HepG2 (cell line): ENCODE measurements around the gene C6orf136. TPM values are rescaled to one million over a fixed set of nuclear protein-coding genes. Genes with fewer than 3 reads are reported as not detected.

Source experiments
- CEBPG ChIP-seq: IDR thresholded peaks from 2 replicates; pipeline ENCODE4 v1.6.1; 2016
- CHD4 ChIP-seq: fragments of 200-600 bp; sonication (generic); IDR thresholded peaks from 2 replicates; pipeline ENCODE4 v1.7.0; 2017; ENCODE audit warnings: mild to moderate bottlenecking, low read length, borderline replicate concordance
- RBAK ChIP-seq: sonication (generic); formaldehyde crosslinking; IDR thresholded peaks from 2 replicates; pipeline ENCODE4 v1.5.1; 2020; ENCODE audit warnings: mild to moderate bottlenecking, missing genetic modification reagents
- TP53 ChIP-seq: sonication (generic); formaldehyde crosslinking; conservative IDR thresholded peaks from 2 replicates; pipeline ENCODE4 v1.4.0; 2020; ENCODE audit warnings: missing genetic modification reagents
- ZIK1 ChIP-seq: sonication (generic); formaldehyde crosslinking; IDR thresholded peaks from 2 replicates; pipeline ENCODE4 v1.5.0; 2020; ENCODE audit warnings: mild to moderate bottlenecking, low read depth, missing genetic modification reagents, borderline replicate concordance
- ZNF354B ChIP-seq: sonication (generic); formaldehyde crosslinking; IDR thresholded peaks from 2 replicates; pipeline ENCODE4 v1.8.0; 2022; ENCODE audit warnings: mild to moderate bottlenecking, missing genetic modification reagents
- ZNF44 ChIP-seq: sonication (generic); formaldehyde crosslinking; IDR thresholded peaks from 2 replicates; pipeline ENCODE4 v1.5.1; 2020; ENCODE audit warnings: mild to moderate bottlenecking, missing genetic modification reagents
- ZNF660 ChIP-seq: sonication (generic); formaldehyde crosslinking; IDR thresholded peaks from 2 replicates; pipeline ENCODE4 v1.5.1; 2020; ENCODE audit warnings: mild to moderate bottlenecking, low read depth, missing genetic modification reagents, borderline replicate concordance
- ZNF670 ChIP-seq: sonication (generic); formaldehyde crosslinking; IDR thresholded peaks from 2 replicates; pipeline ENCODE4 v1.8.0; 2022; ENCODE audit warnings: mild to moderate bottlenecking, missing genetic modification reagents, borderline replicate concordance
- ZNF713 ChIP-seq: sonication (generic); formaldehyde crosslinking; IDR thresholded peaks from 2 replicates; pipeline ENCODE4 v1.4.0; 2020; ENCODE audit warnings: mild to moderate bottlenecking, missing genetic modification reagents
- polyA plus RNA-seq, 8 experiments: library from polyadenylated mRNA; depleted of rRNA in 3 of 8; stranded (reverse) in 7 of 8; unstranded in 1 of 8; fragments of >200 nt; fragmentation: Illumina TruSeq in 4 of 8; extraction: Trizol in 4 of 8; gene quantifications; 2 replicates each; pipeline versions ENCODE4 v1.2.1 to v1.2.3, GENCODE V29; 2011 to 2016; ENCODE audit warnings: low read depth in 4 of 8, missing spikeins in 1 of 8, mixed read lengths in 1 of 8; ENCODE audit not compliant: insufficient read depth in 1 of 8
- total RNA-seq, 5 experiments: library from RNA; depleted of rRNA; stranded (reverse); fragments of >200 nt; fragmentation: Illumina TruSeq; extraction: Trizol; gene quantifications; 2 replicates each; pipeline ENCODE4 v1.2.3, GENCODE V29; 2016; ENCODE audit warnings: low read depth in 1 of 5
- TF ChIP-seq, protein P1 (sequence below): sonication (generic); formaldehyde crosslinking; IDR thresholded peaks from 2 replicates; pipeline ENCODE4 v1.4.0; 2020; ENCODE audit warnings: low read depth, mild to moderate bottlenecking, missing genetic modification reagents

C6orf136 gene
- total and polyA plus RNA-seq, 2 of the 13 experiments (the other 11 are each of a cell fraction or from before 2014, with no cell fraction given): 12.0 to 26.2 TPM

- TF ChIP-seq RBAK (no peak), ZIK1 (CRISPR knock-in tag) (no peak), TP53 (no peak), ZNF660 (CRISPR knock-in tag) (no peak), ZNF354B (no peak), ZNF670 (CRISPR knock-in tag) (no peak), ZNF713 (CRISPR knock-in tag) (no peak), ZNF44 (CRISPR knock-in tag) (no peak), CEBPG (CRISPR knock-in tag) (no peak), CHD4 (no peak)
- TF ChIP-seq, protein P1, sequence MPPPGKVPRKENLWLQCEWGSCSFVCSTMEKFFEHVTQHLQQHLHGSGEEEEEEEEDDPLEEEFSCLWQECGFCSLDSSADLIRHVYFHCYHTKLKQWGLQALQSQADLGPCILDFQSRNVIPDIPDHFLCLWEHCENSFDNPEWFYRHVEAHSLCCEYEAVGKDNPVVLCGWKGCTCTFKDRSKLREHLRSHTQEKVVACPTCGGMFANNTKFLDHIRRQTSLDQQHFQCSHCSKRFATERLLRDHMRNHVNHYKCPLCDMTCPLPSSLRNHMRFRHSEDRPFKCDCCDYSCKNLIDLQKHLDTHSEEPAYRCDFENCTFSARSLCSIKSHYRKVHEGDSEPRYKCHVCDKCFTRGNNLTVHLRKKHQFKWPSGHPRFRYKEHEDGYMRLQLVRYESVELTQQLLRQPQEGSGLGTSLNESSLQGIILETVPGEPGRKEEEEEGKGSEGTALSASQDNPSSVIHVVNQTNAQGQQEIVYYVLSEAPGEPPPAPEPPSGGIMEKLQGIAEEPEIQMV: no peak
- TF ChIP-seq, all 625 proteins: peak for 19
Measured at GRCh38 chr6:30613251-30614043, 33.5 kb upstream of the C6orf136 start (continued).
